Ascending aorta (tissue), 2 donors: ENCODE data around the gene SEZ6. TPM values are rescaled to one million over a fixed set of nuclear protein-coding genes. Genes with fewer than 3 reads are reported as not detected.

ENCODE experiments used
- DNase-seq, 2 donors: peaks; one replicate each; pipeline ENCODE4 v3.0.0-alpha.2; 2019; ENCODE audit warnings: low spot score in 2 of 2
- H3K27ac ChIP-seq, 2 donors: fragments of 200-600 bp; sonication (generic); one replicate each; pipeline ENCODE4 v1.5.1; 2016 to 2017; ENCODE audit warnings: mild to moderate bottlenecking in 1 of 2
- H3K27me3 ChIP-seq: fragments of 200-600 bp; sonication (generic); one replicate; pipeline ENCODE4 v1.5.1; 2017
- H3K36me3 ChIP-seq, 2 donors: fragments of 200-600 bp; sonication (generic); one replicate each; pipeline ENCODE4 v1.5.1; 2016
- H3K4me1 ChIP-seq, 2 donors: fragments of 200-600 bp; sonication (generic); one replicate each; pipeline ENCODE4 v1.5.1; 2016 to 2017; ENCODE audit warnings: mild to moderate bottlenecking in 1 of 2
- H3K4me3 ChIP-seq, 2 donors: fragments of 200-600 bp; sonication (generic); one replicate each; pipeline ENCODE4 v1.5.1; 2016 to 2017; ENCODE audit warnings: mild to moderate bottlenecking in 1 of 2
- H3K9me3 ChIP-seq, 2 donors: fragments of 200-600 bp; sonication (generic); one replicate each; pipeline ENCODE4 v1.5.1; 2016
- intact Hi-C: fragments of 100-400 bp; cut with DNase I; formaldehyde crosslinking; loops from one replicate; pipeline ENCODE4 v1.15.1; 2023
- total RNA-seq: library from RNA; depleted of rRNA; stranded (reverse); fragments of >200 nt; gene quantifications from one replicate; pipeline ENCODE4 v1.1.0, GENCODE V29; 2016
- TF ChIP-seq, protein P1 (sequence below), 3 experiments: fragments of 200-600 bp in 2 of 3; fragments of 450-650 bp in 1 of 3; sonication (generic) in 2 of 3; IDR thresholded peaks; one replicate each; pipeline ENCODE4 v1.5.1; 2016 to 2019; ENCODE audit warnings: antibody characterized with exemption in 3 of 3, mild to moderate bottlenecking in 1 of 3, moderate library complexity in 1 of 3

Gene SEZ6
- total RNA-seq, 1 donor from 2014 or later: not detected

DNA sequence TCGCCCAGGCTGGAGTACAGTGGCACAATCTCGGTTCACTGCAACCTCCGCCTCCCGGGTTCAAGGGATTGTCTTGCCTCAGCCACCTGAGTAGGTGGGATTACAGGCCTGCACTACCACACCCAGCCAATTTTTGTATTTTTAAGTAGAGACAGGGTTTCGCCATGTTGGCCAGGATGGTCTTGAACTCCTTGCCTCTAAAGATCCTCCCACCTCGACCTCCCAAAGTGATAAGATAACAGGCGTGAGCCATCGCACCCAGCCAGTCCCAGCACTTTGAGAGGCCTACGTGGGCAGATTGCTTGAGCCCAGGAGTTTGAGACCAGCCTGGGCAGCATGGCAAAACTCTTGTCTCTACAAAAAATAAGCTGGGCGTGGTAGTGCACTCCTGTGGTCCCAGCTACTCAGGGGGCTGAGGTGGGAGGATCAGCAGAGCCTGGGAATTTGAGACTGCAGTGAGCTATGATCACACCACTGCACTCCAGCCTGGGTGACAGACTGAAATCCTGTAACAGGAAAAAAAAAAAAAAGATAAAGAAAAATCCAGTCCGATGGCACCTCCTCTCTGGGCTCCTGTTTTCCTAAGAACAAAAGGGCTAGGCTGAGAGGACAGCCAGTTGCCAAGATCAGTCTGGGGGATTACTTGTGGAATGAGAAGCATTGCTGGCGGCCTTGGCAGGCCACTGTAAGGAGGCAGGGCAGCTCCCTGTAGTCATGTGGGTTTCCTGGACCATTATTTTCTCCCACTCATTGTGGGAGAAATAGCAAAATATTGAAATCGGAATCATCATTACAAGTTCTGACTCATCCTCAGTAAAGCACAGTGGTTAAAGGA lies 34.1 kb upstream of the SEZ6 start:
- Histone ChIP-seq H3K36me3 (no peaks in the 10 kb centered on the region), H3K27me3 (no peaks in the 10 kb centered on the region), H3K4me3 (no peak overlapping the region), H3K27ac (no peak overlapping the region), H3K9me3 (peaks cover 0 to 4% of the 10 kb centered on the region in 2 donors), H3K4me1 (no peaks in the 10 kb centered on the region)
- intact Hi-C loops: no loop called here
- no peak for DNase-seq
- TF ChIP-seq, protein P1, sequence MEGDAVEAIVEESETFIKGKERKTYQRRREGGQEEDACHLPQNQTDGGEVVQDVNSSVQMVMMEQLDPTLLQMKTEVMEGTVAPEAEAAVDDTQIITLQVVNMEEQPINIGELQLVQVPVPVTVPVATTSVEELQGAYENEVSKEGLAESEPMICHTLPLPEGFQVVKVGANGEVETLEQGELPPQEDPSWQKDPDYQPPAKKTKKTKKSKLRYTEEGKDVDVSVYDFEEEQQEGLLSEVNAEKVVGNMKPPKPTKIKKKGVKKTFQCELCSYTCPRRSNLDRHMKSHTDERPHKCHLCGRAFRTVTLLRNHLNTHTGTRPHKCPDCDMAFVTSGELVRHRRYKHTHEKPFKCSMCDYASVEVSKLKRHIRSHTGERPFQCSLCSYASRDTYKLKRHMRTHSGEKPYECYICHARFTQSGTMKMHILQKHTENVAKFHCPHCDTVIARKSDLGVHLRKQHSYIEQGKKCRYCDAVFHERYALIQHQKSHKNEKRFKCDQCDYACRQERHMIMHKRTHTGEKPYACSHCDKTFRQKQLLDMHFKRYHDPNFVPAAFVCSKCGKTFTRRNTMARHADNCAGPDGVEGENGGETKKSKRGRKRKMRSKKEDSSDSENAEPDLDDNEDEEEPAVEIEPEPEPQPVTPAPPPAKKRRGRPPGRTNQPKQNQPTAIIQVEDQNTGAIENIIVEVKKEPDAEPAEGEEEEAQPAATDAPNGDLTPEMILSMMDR (IDR thresholded peaks at IDR 0.05): no peak

DNA sequence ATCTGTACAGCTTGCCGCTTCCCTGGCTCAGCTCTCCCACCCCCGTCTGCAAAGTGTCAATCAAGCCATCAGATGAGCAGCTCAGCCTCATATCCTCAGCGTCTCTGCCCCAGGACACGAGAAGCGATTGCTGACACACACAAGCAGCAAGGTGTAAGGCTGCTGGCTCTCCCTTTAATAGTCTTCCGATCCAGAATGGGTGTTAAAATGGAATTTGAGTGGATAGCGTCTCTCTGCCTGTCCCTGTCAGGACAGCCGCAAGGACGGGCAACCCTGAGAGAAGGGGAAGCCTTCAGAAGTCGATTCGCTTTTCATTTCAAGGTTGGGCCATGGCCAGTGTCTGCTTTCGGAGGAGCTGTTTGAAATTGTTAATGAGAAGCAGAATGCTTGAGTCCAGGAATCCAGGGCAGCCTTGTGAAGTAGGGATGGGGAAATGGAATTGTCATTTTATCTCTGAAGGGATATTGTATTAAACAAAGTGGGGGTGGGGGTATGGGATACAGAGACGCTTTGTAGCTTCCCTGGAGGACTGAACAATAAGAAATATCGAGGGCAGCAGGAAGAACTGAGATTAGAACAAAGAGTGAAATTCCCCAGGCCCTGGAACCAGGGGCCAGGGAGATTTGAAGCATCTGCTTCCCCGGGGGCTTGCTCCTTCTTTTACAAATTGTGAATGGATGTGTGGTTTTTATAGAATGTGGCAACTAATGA lies 32.4 kb upstream of the SEZ6 start:
- H3K9me3 ChIP-seq: peaks cover 0 to 10% of the 10 kb centered on the region in 2 donors
- H3K4me1 ChIP-seq: no peaks in the 10 kb centered on the region
- DNase-seq: no peak
- H3K4me3 ChIP-seq: no peak overlapping the region
- no peak overlapping the region for H3K27ac ChIP-seq
- H3K27me3 ChIP-seq: no peaks in the 10 kb centered on the region
- H3K36me3 ChIP-seq: no peaks in the 10 kb centered on the region
- TF ChIP-seq, protein P1 (IDR thresholded peaks at IDR 0.05): no peak
- intact Hi-C loops: no loop called here

DNA sequence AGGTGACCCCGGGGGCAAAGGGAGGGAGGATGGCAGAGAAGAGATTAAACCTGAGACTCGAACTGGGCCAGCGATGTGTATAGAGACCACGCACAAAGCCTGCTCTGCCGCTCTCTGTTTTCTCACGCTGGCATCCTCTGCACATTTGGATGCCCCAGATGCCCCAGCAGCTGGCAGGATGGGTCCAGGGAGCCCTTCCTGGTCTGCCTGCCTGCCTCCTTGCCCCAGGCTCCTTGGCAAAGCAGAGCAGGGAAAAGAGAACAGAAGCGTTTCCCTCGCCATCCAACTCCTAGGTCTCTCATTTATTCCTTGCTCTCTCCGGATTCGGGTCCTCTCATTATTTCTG lies 31.9 kb upstream of the SEZ6 start:
- TF ChIP-seq, protein P1 (IDR thresholded peaks at IDR 0.05): no peak
- Histone ChIP-seq H3K9me3 (peaks cover 0 to 10% of the 10 kb centered on the region in 2 donors), H3K4me3 (no peak overlapping the region), H3K27me3 (no peaks in the 10 kb centered on the region), H3K36me3 (no peaks in the 10 kb centered on the region), H3K27ac (no peak overlapping the region), H3K4me1 (no peaks in the 10 kb centered on the region)
- intact Hi-C loops: no loop called here
- no peak for DNase-seq

DNA sequence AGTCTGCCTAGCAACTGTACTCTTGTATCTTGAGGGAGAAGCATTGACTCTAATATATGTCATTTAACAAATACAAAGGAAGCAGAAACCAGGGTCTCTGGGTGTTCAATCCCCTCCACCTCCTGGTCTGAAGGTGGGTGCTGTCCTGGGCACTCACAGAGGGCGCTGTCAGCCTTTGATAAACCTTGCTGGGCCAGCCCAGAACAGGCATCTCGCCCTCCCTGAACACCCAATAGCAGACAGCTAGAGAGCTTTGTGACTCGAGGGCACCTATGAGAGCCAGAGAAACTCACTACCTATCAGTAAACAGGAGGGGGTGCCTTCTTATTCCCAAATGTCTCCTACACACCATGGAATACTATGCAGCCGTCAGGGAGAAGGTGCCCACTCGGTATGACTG lies 30.8 kb upstream of the SEZ6 start:
- DNase-seq: no peak
- Histone ChIP-seq H3K27me3 (no peaks in the 10 kb centered on the region), H3K36me3 (no peaks in the 10 kb centered on the region), H3K9me3 (peaks cover 0 to 10% of the 10 kb centered on the region in 2 donors), H3K27ac (no peak overlapping the region), H3K4me1 (no peaks in the 10 kb centered on the region), H3K4me3 (no peak overlapping the region)
- TF ChIP-seq, protein P1 (IDR thresholded peaks at IDR 0.05): no peak
- intact Hi-C loops: no loop called here

DNA sequence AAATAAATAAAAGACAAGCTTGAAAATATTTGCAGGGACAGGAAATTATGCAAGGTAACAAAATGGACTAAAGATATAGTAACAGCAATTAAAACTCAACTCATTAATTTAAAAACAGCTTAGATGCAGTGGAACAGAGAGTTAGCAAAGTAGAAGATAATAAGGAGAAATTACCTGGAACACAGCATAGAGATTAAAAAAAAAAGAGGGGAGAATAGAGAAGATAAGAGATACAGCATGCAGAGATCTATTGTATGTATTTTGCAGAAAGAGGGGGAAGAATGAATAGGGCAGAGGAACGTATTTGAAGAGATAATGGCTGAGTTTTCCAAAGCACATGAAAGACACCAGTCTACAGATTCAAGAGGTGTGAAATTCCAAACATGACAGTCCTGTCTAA lies 28.7 kb upstream of the SEZ6 start:
- TF ChIP-seq, protein P1 (IDR thresholded peaks at IDR 0.05): no peak
- Histone ChIP-seq H3K27ac (no peak overlapping the region), H3K9me3 (peaks cover 0 to 10% of the 10 kb centered on the region in 2 donors), H3K4me3 (no peak overlapping the region), H3K4me1 (no peaks in the 10 kb centered on the region), H3K36me3 (no peaks in the 10 kb centered on the region), H3K27me3 (no peaks in the 10 kb centered on the region)
- intact Hi-C loops: no loop called here
- DNase-seq: no peak
